WI38 (cell line): ENCODE measurements around the gene CLDN9.

Experiments used
- H3K4me3 ChIP-seq: 2 replicates; pipeline ENCODE4 v1.5.1; 2011; ENCODE audit warnings: low read depth, mild to moderate bottlenecking, control low read depth, low read length
- CTCF ChIP-seq: IDR thresholded peaks from 2 replicates; pipeline ENCODE4 v1.5.1; 2012; ENCODE audit warnings: low read depth, mild to moderate bottlenecking, control low read depth, low read length

Gene CLDN9

GRCh38 chr16:2967211-2967631 lies 45.5 kb upstream of the CLDN9 start:
- H3K4me3 ChIP-seq: no peak overlapping the region
- no peak for TF ChIP-seq CTCF

GRCh38 chr16:2967721-2968161 lies 45.0 kb upstream of the CLDN9 start:
- no peak for TF ChIP-seq CTCF
- no peak overlapping the region for H3K4me3 ChIP-seq

GRCh38 chr16:2968368-2968737 lies 44.4 kb upstream of the CLDN9 start:
- H3K4me3 ChIP-seq: peak overlapping the region; percentile 65; the same call in 1 of the 2 replicates
- no peak for TF ChIP-seq CTCF

GRCh38 chr16:2968738-2969544 lies 43.8 kb upstream of the CLDN9 start, which contains the start of gene PAQR4:
TSS of gene PAQR4 (plus strand) at chr16:2969348. CDS start at chr16:2969675, 327 bp downstream.
- H3K4me3 ChIP-seq: peak within 1 kb of the TSS; percentile 65
- TF ChIP-seq CTCF: no peak

GRCh38 chr16:2969545-2970521 lies 42.9 kb upstream of the CLDN9 start:
- H3K4me3 ChIP-seq: peak overlapping the region; percentile 65
- TF ChIP-seq CTCF: peak; percentile 19; the same call in 1 of the 2 replicates

- H3K4me3 ChIP-seq: peak overlapping the region; percentile 65
- no peak for TF ChIP-seq CTCF
These were observed 42.2 kb upstream of the CLDN9 start for GRCh38 chr16:2970563-2970962.
